Measurements from ENCODE around the gene KNG1.

Gene KNG1

GRCh38 chr3:186782542-186783057, 65.4 kb downstream of the KNG1 start:
- DNase-seq: peak; percentile 23

GRCh38 chr3:186783058-186783730, 66.0 kb downstream of the KNG1 start, which contains the start of gene EIF4A2:
EIF4A2 (plus strand) TSS chr3:186783577; CDS start chr3:186783611, 34 bp downstream.
- peak; percentile 87 for DNase-seq

- peak; percentile 88 for DNase-seq
These were observed 66.8 kb downstream of the KNG1 start for GRCh38 chr3:186783731-186784515.

- DNase-seq: no peak
These were observed 67.8 kb downstream of the KNG1 start for GRCh38 chr3:186784820-186785494.

- DNase-seq: no peak
These were observed 68.4 kb downstream of the KNG1 start for GRCh38 chr3:186785495-186786018.

- DNase-seq: no peak
These were observed 69.8 kb downstream of the KNG1 start for GRCh38 chr3:186786922-186787321.

GRCh38 chr3:186787642-186788481, 70.7 kb downstream of the KNG1 start:
- no peak for DNase-seq

- no peak for DNase-seq
These were observed 71.6 kb downstream of the KNG1 start for GRCh38 chr3:186788482-186789370.

GRCh38 chr3:186789554-186790260, 72.5 kb downstream of the KNG1 start:
- DNase-seq: no peak

GRCh38 chr3:186790261-186790981, 73.3 kb downstream of the KNG1 start:
- DNase-seq: no peak
